ENCODE results near the gene CYP26B1.

Gene CYP26B1

DNA sequence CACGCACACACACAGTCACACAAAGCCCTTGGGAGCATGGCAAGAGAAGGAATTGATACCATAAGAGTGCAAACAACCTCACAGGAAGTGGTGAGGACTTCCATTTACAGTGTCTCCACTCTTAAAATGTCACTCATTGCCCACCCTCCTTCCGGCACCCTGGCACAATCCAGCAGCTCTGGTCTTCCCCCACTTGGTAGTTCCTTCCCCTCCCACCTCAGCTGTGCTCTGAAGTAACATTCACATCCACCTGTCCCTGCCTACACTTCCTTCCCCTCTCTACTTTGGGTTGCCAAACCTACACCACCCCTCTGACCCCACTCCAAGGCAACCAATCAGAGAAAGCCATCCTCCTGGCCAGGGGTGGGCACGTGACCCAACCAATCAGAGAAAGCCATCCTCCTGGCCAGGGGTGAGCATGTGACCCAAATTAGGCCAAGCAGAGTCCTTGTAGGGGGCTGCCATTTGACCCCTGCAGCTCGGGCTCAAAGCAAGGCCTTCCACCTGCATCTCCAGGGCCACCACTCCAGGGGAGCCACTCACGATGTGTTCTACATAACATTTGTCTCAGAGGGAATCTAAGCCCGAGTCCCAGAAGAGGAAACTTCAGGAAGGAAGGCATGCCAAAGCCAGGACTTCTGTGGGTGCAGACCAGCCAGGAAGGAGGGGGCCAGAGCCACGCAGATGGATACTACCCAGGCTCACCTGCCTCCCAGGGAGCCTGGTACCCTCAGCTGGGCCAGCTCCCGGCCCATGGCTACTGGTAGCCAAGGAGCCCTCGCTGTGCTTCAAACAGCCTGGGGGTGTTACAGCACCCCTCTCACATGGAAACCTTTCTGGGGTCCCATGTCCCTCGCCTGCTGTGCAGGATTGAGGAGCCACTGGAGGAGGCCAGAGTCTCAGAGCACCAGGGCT lies 21.2 kb downstream of the CYP26B1 start:
- peak in 1 of 2 donors; percentile 49 for DNase-seq
- intact Hi-C loops (cut with DNase I; ENCODE audit: low total_unique reads): no loop called here
- no peaks in the 10 kb centered on the region for H3K9me3 ChIP-seq
- H3K4me3 ChIP-seq: no peak overlapping the region
- H3K27me3 ChIP-seq: peaks cover 0 to 7% of the 10 kb centered on the region in 2 donors
- TF ChIP-seq CTCF (IDR thresholded peaks at IDR 0.05): no peak
- H3K27ac ChIP-seq: no peak overlapping the region
- H3K36me3 ChIP-seq: no peaks in the 10 kb centered on the region
- peaks cover 0 to 4% (median 0%) of the 10 kb centered on the region in 4 donors for H3K4me1 ChIP-seq

DNA sequence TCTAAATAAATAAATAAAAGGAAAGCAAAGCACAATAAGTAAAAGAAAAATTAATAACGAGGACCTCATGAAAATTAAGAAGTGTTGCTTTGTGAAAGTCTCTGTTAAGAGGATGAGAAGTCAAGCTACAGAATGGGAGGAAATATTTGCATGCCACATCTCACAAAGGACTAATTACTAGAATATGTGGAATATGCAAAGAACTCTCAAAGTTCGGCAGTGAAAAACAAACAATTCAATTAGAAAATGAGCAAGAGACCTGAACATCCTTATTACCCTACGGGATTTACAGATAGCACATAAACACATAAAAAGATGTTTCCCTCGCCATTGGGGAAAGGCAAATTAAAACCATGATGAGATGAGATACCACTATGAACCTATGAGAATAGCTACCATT lies 23.3 kb downstream of the CYP26B1 start:
- H3K9me3 ChIP-seq: no peaks in the 10 kb centered on the region
- no peak for DNase-seq
- no peaks in the 10 kb centered on the region for H3K36me3 ChIP-seq
- no peak overlapping the region for H3K27ac ChIP-seq
- no peaks in the 10 kb centered on the region for H3K4me1 ChIP-seq
- intact Hi-C loops (cut with DNase I; ENCODE audit: low total_unique reads): no loop called here
- H3K27me3 ChIP-seq: peaks cover 0 to 7% of the 10 kb centered on the region in 2 donors
- H3K4me3 ChIP-seq: no peak overlapping the region
- no peak for TF ChIP-seq CTCF (IDR thresholded peaks at IDR 0.05)

GRCh38 chr2:72121153-72121552 lies 26.5 kb downstream of the CYP26B1 start:
- DNase-seq: no peak
- no peak for TF ChIP-seq CTCF (IDR thresholded peaks at IDR 0.05)
- Histone ChIP-seq H3K9me3 (no peaks in the 10 kb centered on the region), H3K27me3 (no peaks in the 10 kb centered on the region), H3K36me3 (no peaks in the 10 kb centered on the region), H3K27ac (no peak overlapping the region), H3K4me3 (no peak overlapping the region), H3K4me1 (peaks cover 0 to 1% (median under 1%) of the 10 kb centered on the region in 4 donors)
- intact Hi-C loops (cut with DNase I; ENCODE audit: low total_unique reads): no loop called here

- no peak for TF ChIP-seq CTCF (IDR thresholded peaks at IDR 0.05)
- Histone ChIP-seq H3K36me3 (no peaks in the 10 kb centered on the region), H3K27ac (no peak overlapping the region), H3K9me3 (no peaks in the 10 kb centered on the region), H3K4me1 (peaks cover 0 to 15% (median 7%) of the 10 kb centered on the region in 4 donors), H3K4me3 (no peak overlapping the region), H3K27me3 (no peaks in the 10 kb centered on the region)
- no peak for DNase-seq
- intact Hi-C loops (cut with DNase I; ENCODE audit: low total_unique reads): no loop called here
Observed at GRCh38 chr2:72118951-72119350, 28.7 kb downstream of the CYP26B1 start.

GRCh38 chr2:72118386-72118785 lies 29.3 kb downstream of the CYP26B1 start:
- DNase-seq: no peak
- Histone ChIP-seq H3K4me1 (peaks cover 0 to 15% (median 7%) of the 10 kb centered on the region in 4 donors), H3K27ac (no peak overlapping the region), H3K27me3 (no peaks in the 10 kb centered on the region), H3K9me3 (no peaks in the 10 kb centered on the region), H3K36me3 (no peaks in the 10 kb centered on the region), H3K4me3 (no peak overlapping the region)
- no peak for TF ChIP-seq CTCF (IDR thresholded peaks at IDR 0.05)
- intact Hi-C loops (cut with DNase I; ENCODE audit: low total_unique reads): no loop called here

Data from tibial artery (tissue), 4 donors.